ENCODE measurements around the gene CCM2.

GRCh38 chr7:44987457-44987856, 12.5 kb upstream of the CCM2 start:
- TF ChIP-seq KDM1A (IDR thresholded peaks at IDR 0.05; ENCODE audit: low read depth) (no peak), E2F6 (IDR thresholded peaks at IDR 0.05; ENCODE audit: borderline replicate concordance, low read depth) (no peak), JUNB (IDR thresholded peaks at IDR 0.05) (no peak), CTCF (IDR thresholded peaks at IDR 0.05) (no peak), HEYL (CRISPR knock-in tag; IDR thresholded peaks at IDR 0.05) (no peak), REST (IDR thresholded peaks at IDR 0.05) (no peak), EHF (CRISPR knock-in tag; IDR thresholded peaks at IDR 0.05) (no peak), POLR2A (IDR thresholded peaks at IDR 0.05; ENCODE audit: low read length) (no peak), HES2 (IDR thresholded peaks at IDR 0.05) (no peak)
- TF ChIP-seq, protein P1, sequence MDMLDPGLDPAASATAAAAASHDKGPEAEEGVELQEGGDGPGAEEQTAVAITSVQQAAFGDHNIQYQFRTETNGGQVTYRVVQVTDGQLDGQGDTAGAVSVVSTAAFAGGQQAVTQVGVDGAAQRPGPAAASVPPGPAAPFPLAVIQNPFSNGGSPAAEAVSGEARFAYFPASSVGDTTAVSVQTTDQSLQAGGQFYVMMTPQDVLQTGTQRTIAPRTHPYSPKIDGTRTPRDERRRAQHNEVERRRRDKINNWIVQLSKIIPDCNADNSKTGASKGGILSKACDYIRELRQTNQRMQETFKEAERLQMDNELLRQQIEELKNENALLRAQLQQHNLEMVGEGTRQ (IDR thresholded peaks at IDR 0.05) = no peak

All from A549 (cell line).